ENCODE results near the gene CAPN11. TPM values are rescaled to one million over a fixed set of nuclear protein-coding genes. Genes with fewer than 3 reads are reported as not detected.
A peak's percentile ranks its signal among the peaks of the same experiment; 100 is the strongest.

CAPN11 gene
- total and polyA plus RNA-seq, 9 of the 15 experiments (the other 6 are each of a cell fraction or from before 2014, with no cell fraction given): 0.03 to 0.61 (median 0.17) TPM; not detected in 1

DNA sequence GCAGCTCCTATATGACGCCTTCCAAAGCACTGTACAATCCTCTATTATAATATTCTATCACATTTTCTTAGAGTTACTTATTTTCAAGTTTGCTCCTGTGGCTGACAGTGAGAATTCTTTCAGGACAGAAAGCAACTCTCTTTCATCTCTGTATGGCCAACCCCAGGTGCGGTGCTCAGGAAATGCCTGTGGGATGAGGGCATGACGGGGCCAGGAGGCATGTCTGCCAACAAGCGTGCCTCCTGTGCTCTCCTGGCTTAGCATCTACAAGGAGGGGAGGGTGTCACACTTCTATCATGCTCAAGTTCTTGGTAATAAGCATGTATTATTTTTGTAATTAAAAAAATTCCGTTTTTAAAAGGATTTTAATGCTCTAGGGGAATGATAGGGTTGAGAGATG lies 42.8 kb upstream of the CAPN11 start (continued):
- TF ChIP-seq, protein P1, sequence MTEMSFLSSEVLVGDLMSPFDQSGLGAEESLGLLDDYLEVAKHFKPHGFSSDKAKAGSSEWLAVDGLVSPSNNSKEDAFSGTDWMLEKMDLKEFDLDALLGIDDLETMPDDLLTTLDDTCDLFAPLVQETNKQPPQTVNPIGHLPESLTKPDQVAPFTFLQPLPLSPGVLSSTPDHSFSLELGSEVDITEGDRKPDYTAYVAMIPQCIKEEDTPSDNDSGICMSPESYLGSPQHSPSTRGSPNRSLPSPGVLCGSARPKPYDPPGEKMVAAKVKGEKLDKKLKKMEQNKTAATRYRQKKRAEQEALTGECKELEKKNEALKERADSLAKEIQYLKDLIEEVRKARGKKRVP (CRISPR knock-in tag; IDR thresholded peaks at IDR 0.05): no peak

DNA sequence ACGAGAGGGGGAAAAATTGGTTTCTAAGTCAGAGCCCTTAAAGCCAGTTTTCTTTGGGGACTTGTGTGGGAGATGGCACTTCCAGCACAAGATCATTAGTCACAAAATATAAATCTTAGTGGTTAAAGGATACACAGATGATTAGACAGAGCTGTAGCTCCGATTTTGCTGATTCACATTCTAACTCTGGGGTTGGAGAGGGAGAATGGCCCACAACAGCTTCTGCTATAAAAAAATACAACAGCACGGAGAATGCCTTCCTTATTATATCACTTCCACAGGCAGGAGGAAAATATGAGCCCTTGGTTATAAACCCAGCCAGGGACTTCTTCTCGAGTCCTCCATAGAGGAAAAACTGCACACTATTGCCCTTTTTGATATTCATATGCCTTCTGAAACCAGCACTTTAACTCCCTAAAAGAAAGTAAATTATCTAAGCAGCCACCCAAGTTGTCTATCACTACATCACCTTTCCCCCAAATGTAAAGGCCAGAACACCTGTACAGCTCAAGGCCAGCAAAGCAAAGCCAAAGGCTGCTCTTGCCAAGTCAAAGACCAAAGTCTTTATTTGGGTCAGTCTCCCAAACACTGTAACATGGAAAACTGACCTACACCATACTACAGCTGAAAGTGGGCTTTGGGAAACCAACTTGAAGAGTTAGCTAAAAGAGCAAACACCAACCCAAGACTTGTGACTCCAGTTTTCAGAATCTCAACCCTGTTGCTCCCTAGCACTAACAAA lies 41.8 kb upstream of the CAPN11 start:
- H3K27ac ChIP-seq (ENCODE audit: extremely low read depth, low read depth, low read length): peak overlapping the region; percentile 19; the same call in 2 of the 3 replicates
- ATAC-seq (0 out of 3 replicates have a peak, but pooled peaks have one; percentile 8), DNase-seq (ENCODE audit: extremely low read depth in 1 of 4, low spot score in 3 of 4) (peak in 1 of 4 experiments; percentile 27), FAIRE-seq (no peak)
- in situ Hi-C loops (cut with MboI) (no loop called here), intact Hi-C loops (cut with micrococcal nuclease) (loop anchor here (5.0 kb wide), 1 partner anchor 35 kb away; no protein-coding TSS in a partner anchor)
- peaks cover 86% of the 10 kb centered on the region for H3K36me3 ChIP-seq (ENCODE audit: control insufficient read depth, insufficient read depth, low read length)
- no peak overlapping the region for H2AFZ ChIP-seq (ENCODE audit: low read depth, low read length)
- no peak overlapping the region for H3K4me2 ChIP-seq (ENCODE audit: insufficient read depth, low read length)
- peaks cover 33 to 54% of the 10 kb centered on the region in 2 experiments for H3K4me1 ChIP-seq (replicated peaks in 1 of 2; ENCODE audit: control insufficient read depth in 2 of 2, insufficient read depth in 2 of 2, low read length in 2 of 2)
- peaks cover 8% of the 10 kb centered on the region for H3K9me1 ChIP-seq (ENCODE audit: control insufficient read depth, insufficient read depth, low read length)
- CTCF ChIA-PET (ENCODE audit: low intra/inter-chr PET ratio): no interaction called here
- H4K20me1 ChIP-seq (replicated peaks; ENCODE audit: control insufficient read depth, insufficient read depth, low read length): peaks cover 52% of the 10 kb centered on the region
- no peak overlapping the region for H3K4me3 ChIP-seq
- POLR2A ChIA-PET: interaction anchor here (0.7 to 2.0 kb wide), 10 partner anchors 7 to 146 kb away, joined by 3 to 6 read pairs (median 4); partner anchors contain the start of gene HSP90AB1
- peak overlapping the region; percentile 11 to 27; a peak in 1 of 4 replicates for H3K9ac ChIP-seq (ENCODE audit: insufficient read depth in 1 of 2, low read depth in 2 of 2, low read length in 2 of 2)
- H3K27me3 ChIP-seq (ENCODE audit: control insufficient read depth in 2 of 2, insufficient read depth in 2 of 2, low read length in 2 of 2): no peaks in the 10 kb centered on the region
- no peaks in the 10 kb centered on the region for H3K9me3 ChIP-seq (replicated peaks; ENCODE audit: control insufficient read depth, insufficient read depth, low read depth, low read length)
- WGBS (ENCODE audit: insufficient coverage, low coverage, missing lambda C conversion rate): 43% methylated on average over 4 of the region's 4 CpGs
- no TSS peak for BruUV-seq (replicated peaks)
- peaks cover 80% of the 10 kb centered on the region for H3K79me2 ChIP-seq (ENCODE audit: control insufficient read depth, insufficient read depth, low read length)
- TF ChIP-seq, protein P2, sequence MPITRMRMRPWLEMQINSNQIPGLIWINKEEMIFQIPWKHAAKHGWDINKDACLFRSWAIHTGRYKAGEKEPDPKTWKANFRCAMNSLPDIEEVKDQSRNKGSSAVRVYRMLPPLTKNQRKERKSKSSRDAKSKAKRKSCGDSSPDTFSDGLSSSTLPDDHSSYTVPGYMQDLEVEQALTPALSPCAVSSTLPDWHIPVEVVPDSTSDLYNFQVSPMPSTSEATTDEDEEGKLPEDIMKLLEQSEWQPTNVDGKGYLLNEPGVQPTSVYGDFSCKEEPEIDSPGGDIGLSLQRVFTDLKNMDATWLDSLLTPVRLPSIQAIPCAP (CRISPR knock-in tag; IDR thresholded peaks at IDR 0.05; ENCODE audit: borderline replicate concordance): no peak
- TF ChIP-seq TAF1 (IDR thresholded peaks at IDR 0.05; ENCODE audit: control insufficient read depth, extremely low read depth, insufficient read depth, low read length, severe bottlenecking) (no peak), JUND (IDR thresholded peaks at IDR 0.05; ENCODE audit: borderline replicate concordance, low read depth, low read length) (peak; percentile 31; the same call in 1 of the 2 replicates), JUND (tag; IDR thresholded peaks at IDR 0.05; ENCODE audit: borderline replicate concordance, low read depth, low read length) (no peak), NFE2 (IDR thresholded peaks at IDR 0.05; ENCODE audit: low read depth) (peak; percentile 85), NFE2L1 (tag; IDR thresholded peaks at IDR 0.05; ENCODE audit: borderline replicate concordance, low read depth) (no peak), ZNF583 (CRISPR knock-in tag; IDR thresholded peaks at IDR 0.05) (no peak)
- TF ChIP-seq, protein P3, sequence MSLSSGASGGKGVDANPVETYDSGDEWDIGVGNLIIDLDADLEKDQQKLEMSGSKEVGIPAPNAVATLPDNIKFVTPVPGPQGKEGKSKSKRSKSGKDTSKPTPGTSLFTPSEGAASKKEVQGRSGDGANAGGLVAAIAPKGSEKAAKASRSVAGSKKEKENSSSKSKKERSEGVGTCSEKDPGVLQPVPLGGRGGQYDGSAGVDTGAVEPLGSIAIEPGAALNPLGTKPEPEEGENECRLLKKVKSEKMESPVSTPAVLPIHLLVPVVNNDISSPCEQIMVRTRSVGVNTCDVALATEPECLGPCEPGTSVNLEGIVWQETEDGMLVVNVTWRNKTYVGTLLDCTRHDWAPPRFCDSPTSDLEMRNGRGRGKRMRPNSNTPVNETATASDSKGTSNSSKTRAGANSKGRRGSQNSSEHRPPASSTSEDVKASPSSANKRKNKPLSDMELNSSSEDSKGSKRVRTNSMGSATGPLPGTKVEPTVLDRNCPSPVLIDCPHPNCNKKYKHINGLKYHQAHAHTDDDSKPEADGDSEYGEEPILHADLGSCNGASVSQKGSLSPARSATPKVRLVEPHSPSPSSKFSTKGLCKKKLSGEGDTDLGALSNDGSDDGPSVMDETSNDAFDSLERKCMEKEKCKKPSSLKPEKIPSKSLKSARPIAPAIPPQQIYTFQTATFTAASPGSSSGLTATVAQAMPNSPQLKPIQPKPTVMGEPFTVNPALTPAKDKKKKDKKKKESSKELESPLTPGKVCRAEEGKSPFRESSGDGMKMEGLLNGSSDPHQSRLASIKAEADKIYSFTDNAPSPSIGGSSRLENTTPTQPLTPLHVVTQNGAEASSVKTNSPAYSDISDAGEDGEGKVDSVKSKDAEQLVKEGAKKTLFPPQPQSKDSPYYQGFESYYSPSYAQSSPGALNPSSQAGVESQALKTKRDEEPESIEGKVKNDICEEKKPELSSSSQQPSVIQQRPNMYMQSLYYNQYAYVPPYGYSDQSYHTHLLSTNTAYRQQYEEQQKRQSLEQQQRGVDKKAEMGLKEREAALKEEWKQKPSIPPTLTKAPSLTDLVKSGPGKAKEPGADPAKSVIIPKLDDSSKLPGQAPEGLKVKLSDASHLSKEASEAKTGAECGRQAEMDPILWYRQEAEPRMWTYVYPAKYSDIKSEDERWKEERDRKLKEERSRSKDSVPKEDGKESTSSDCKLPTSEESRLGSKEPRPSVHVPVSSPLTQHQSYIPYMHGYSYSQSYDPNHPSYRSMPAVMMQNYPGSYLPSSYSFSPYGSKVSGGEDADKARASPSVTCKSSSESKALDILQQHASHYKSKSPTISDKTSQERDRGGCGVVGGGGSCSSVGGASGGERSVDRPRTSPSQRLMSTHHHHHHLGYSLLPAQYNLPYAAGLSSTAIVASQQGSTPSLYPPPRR (CRISPR knock-in tag; IDR thresholded peaks at IDR 0.05; ENCODE audit: borderline replicate concordance): no peak
- TF ChIP-seq, protein P4, sequence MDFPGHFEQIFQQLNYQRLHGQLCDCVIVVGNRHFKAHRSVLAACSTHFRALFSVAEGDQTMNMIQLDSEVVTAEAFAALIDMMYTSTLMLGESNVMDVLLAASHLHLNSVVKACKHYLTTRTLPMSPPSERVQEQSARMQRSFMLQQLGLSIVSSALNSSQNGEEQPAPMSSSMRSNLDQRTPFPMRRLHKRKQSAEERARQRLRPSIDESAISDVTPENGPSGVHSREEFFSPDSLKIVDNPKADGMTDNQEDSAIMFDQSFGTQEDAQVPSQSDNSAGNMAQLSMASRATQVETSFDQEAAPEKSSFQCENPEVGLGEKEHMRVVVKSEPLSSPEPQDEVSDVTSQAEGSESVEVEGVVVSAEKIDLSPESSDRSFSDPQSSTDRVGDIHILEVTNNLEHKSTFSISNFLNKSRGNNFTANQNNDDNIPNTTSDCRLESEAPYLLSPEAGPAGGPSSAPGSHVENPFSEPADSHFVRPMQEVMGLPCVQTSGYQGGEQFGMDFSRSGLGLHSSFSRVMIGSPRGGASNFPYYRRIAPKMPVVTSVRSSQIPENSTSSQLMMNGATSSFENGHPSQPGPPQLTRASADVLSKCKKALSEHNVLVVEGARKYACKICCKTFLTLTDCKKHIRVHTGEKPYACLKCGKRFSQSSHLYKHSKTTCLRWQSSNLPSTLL (IDR thresholded peaks at IDR 0.05): no peak

Data from K562 (cell line).